ENCODE data around the gene CILP.

The CILP gene

GRCh38 chr15:65196637-65197336 is 14.5 kb downstream of the CILP start:
- no peaks in the 10 kb centered on the region for H3K36me3 ChIP-seq (ENCODE audit: low read length)
- H2AFZ ChIP-seq (ENCODE audit: low read depth, low read length, severe bottlenecking), result no peak overlapping the region
- H3K9ac ChIP-seq (ENCODE audit: low read length), result no peak overlapping the region
- TF ChIP-seq CTCF (IDR thresholded peaks at IDR 0.05; ENCODE audit: insufficient read depth, low read length, poor library complexity, severe bottlenecking) (no peak), EZH2phosphoT487 (conservative IDR thresholded peaks at IDR 0.05; ENCODE audit: low read length) (no peak)
- H3F3A ChIP-seq (ENCODE audit: insufficient read depth), result no peaks in the 10 kb centered on the region
- H4K20me1 ChIP-seq (ENCODE audit: low read depth, low read length), result no peaks in the 10 kb centered on the region
- H3K4me3 ChIP-seq (ENCODE audit: insufficient read depth, low read length, poor library complexity, severe bottlenecking), result no peak overlapping the region
- H3K4me2 ChIP-seq (ENCODE audit: low read depth, low read length, poor library complexity, severe bottlenecking), result no peak overlapping the region
- no peaks in the 10 kb centered on the region for H3K79me2 ChIP-seq (ENCODE audit: insufficient read depth, low read length)
- H3K27ac ChIP-seq (ENCODE audit: low read depth, low read length), result no peak overlapping the region
- H3K27me3 ChIP-seq (ENCODE audit: low read length), result no peaks in the 10 kb centered on the region
- no peaks in the 10 kb centered on the region for H3K9me2 ChIP-seq (replicated peaks; ENCODE audit: insufficient read depth, low read length)
- no peaks in the 10 kb centered on the region for H3K9me3 ChIP-seq (ENCODE audit: insufficient read depth, low read length)

GRCh38 chr15:65195548-65195923 is 15.7 kb downstream of the CILP start:
- no peaks in the 10 kb centered on the region for H3K9me3 ChIP-seq (ENCODE audit: insufficient read depth, low read length)
- H3K27me3 ChIP-seq (ENCODE audit: low read length), result no peaks in the 10 kb centered on the region
- H3K9ac ChIP-seq (ENCODE audit: low read length), result no peak overlapping the region
- H4K20me1 ChIP-seq (ENCODE audit: low read depth, low read length), result no peaks in the 10 kb centered on the region
- H3K36me3 ChIP-seq (ENCODE audit: low read length), result no peaks in the 10 kb centered on the region
- H3K4me3 ChIP-seq (ENCODE audit: insufficient read depth, low read length, poor library complexity, severe bottlenecking), result no peak overlapping the region
- no peak overlapping the region for H2AFZ ChIP-seq (ENCODE audit: low read depth, low read length, severe bottlenecking)
- H3K79me2 ChIP-seq (ENCODE audit: insufficient read depth, low read length), result no peaks in the 10 kb centered on the region
- H3K27ac ChIP-seq (ENCODE audit: low read depth, low read length), result no peak overlapping the region
- no peak for TF ChIP-seq EZH2phosphoT487 (conservative IDR thresholded peaks at IDR 0.05; ENCODE audit: low read length)
- no peak for TF ChIP-seq CTCF (IDR thresholded peaks at IDR 0.05; ENCODE audit: insufficient read depth, low read length, poor library complexity, severe bottlenecking)
- no peaks in the 10 kb centered on the region for H3K9me2 ChIP-seq (replicated peaks; ENCODE audit: insufficient read depth, low read length)
- no peaks in the 10 kb centered on the region for H3F3A ChIP-seq (ENCODE audit: insufficient read depth)
- no peak overlapping the region for H3K4me2 ChIP-seq (ENCODE audit: low read depth, low read length, poor library complexity, severe bottlenecking)

GRCh38 chr15:65194826-65195547 is 16.3 kb downstream of the CILP start:
- H4K20me1 ChIP-seq (ENCODE audit: low read depth, low read length), result no peaks in the 10 kb centered on the region
- no peak overlapping the region for H3K4me3 ChIP-seq (ENCODE audit: insufficient read depth, low read length, poor library complexity, severe bottlenecking)
- no peaks in the 10 kb centered on the region for H3K27me3 ChIP-seq (ENCODE audit: low read length)
- H3K9ac ChIP-seq (ENCODE audit: low read length), result no peak overlapping the region
- H3K79me2 ChIP-seq (ENCODE audit: insufficient read depth, low read length), result no peaks in the 10 kb centered on the region
- H3K4me2 ChIP-seq (ENCODE audit: low read depth, low read length, poor library complexity, severe bottlenecking), result no peak overlapping the region
- no peak for TF ChIP-seq CTCF (IDR thresholded peaks at IDR 0.05; ENCODE audit: insufficient read depth, low read length, poor library complexity, severe bottlenecking)
- H3K9me2 ChIP-seq (replicated peaks; ENCODE audit: insufficient read depth, low read length), result no peaks in the 10 kb centered on the region
- H3F3A ChIP-seq (ENCODE audit: insufficient read depth), result no peaks in the 10 kb centered on the region
- no peak overlapping the region for H2AFZ ChIP-seq (ENCODE audit: low read depth, low read length, severe bottlenecking)
- no peaks in the 10 kb centered on the region for H3K36me3 ChIP-seq (ENCODE audit: low read length)
- no peak overlapping the region for H3K27ac ChIP-seq (ENCODE audit: low read depth, low read length)
- no peaks in the 10 kb centered on the region for H3K9me3 ChIP-seq (ENCODE audit: insufficient read depth, low read length)

Data from SU-DHL-6 (cell line).